Kidney epithelial cell (primary cell): ENCODE data around the gene CD151. TPM values are rescaled to one million over a fixed set of nuclear protein-coding genes. Genes with fewer than 3 reads are reported as not detected.

Experiments used
- DNase-seq: peaks from one replicate; pipeline ENCODE4 v3.0.0-alpha.2; 2010; ENCODE audit warnings: low read depth
- H3K27me3 ChIP-seq: 2 replicates; pipeline ENCODE4 v1.6.0; 2011; ENCODE audit warnings: low read length; ENCODE audit not compliant: control insufficient read depth, insufficient read depth
- H3K36me3 ChIP-seq: 2 replicates; pipeline ENCODE4 v1.5.1; 2011; ENCODE audit warnings: low read length; ENCODE audit not compliant: control insufficient read depth, insufficient read depth
- H3K4me3 ChIP-seq: 2 replicates; pipeline ENCODE4 v1.5.1; 2011; ENCODE audit warnings: low read depth, mild to moderate bottlenecking, control low read depth, low read length
- CTCF ChIP-seq: IDR thresholded peaks from 2 replicates; pipeline ENCODE4 v1.5.1; 2011; ENCODE audit warnings: mild to moderate bottlenecking, moderate library complexity, low read length, control low read depth, inconsistent platforms; ENCODE audit not compliant: insufficient read depth, poor library complexity, severe bottlenecking
- total RNA-seq: library from RNA; depleted of rRNA; stranded (reverse); fragments of >200 nt; gene quantifications from 2 replicates; pipeline ENCODE4 v1.2.3, GENCODE V29; 2015

The CD151 gene
- total RNA-seq, 1 donor from 2014 or later = 644 TPM

DNA sequence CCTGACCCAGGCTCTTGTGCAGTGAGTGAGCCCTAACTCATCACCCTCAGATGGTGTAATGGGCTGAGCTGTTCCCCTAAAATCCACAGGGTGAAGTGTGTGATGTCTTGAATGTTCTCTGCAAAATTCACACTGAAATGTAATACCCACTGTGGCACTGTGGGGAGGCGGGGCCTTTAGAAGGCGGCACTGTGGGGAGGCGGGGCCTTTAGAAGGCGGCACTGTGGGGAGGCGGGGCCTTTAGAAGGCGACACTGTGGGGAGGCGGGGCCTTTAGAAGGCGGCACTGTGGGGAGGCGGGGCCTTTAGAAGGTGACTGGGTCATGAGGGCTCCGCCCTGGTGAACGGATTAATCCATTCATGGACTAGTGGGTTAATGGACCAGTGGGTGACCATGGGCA is 44.8 kb downstream of the CD151 start:
- Histone ChIP-seq H3K36me3 (peaks cover 1% of the 10 kb centered on the region), H3K4me3 (no peak overlapping the region), H3K27me3 (no peaks in the 10 kb centered on the region)
- no peak for DNase-seq
- TF ChIP-seq CTCF = no peak

- no peak for DNase-seq
- no peak for TF ChIP-seq CTCF
- peaks cover 3% of the 10 kb centered on the region for H3K36me3 ChIP-seq
- no peak overlapping the region for H3K4me3 ChIP-seq
- no peaks in the 10 kb centered on the region for H3K27me3 ChIP-seq
Measured at GRCh38 chr11:880447-880846, 47.7 kb downstream of the CD151 start.

DNA sequence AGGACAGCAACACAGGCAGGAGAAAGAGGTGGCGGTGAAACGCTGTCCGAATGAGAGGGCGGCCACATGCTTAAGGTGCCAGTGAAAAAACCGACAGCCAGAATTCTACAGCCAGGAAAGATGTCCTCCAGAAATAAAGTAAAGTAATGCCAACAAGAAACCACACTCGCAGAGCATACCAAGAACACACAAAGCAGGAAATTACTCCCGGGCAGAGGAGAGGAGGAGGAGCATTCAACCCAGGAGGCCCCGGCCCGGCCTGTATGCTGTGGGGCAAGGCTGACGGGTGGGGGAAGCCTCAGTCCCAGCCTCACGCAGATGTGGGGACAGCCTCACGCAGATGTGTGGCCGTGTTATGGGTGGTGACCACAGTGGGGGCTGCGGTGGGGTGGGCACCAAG is 49.8 kb downstream of the CD151 start:
- no peak for TF ChIP-seq CTCF
- no peaks in the 10 kb centered on the region for H3K27me3 ChIP-seq
- H3K36me3 ChIP-seq = peaks cover 3% of the 10 kb centered on the region
- H3K4me3 ChIP-seq = no peak overlapping the region
- DNase-seq = no peak

DNA sequence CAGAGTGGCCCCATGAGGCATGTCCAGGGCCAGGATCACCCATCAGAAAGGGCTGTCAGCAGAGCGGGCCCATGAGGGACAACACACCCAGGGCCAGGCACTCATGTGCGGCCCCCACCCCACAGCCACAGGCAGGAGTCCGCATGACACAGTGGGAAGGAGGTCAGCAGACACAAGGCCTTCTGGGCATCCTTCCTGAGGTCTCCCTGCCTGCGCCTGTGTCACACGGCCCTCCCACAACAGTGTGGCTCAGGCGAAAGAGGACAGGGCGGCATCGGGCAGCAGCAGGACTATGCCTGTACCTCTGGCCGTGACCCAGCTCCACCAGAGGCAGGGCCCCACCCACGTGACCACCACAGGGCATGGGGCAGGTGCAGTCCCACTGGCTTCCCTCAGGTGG is 50.8 kb downstream of the CD151 start:
- Histone ChIP-seq H3K4me3 (no peak overlapping the region), H3K36me3 (peaks cover 3% of the 10 kb centered on the region), H3K27me3 (no peaks in the 10 kb centered on the region)
- no peak for TF ChIP-seq CTCF
- no peak for DNase-seq

- TF ChIP-seq CTCF = no peak
- no peak overlapping the region for H3K4me3 ChIP-seq
- H3K27me3 ChIP-seq = no peaks in the 10 kb centered on the region
- peaks cover 3% of the 10 kb centered on the region for H3K36me3 ChIP-seq
- DNase-seq = no peak
Measured at GRCh38 chr11:884578-885070, 51.9 kb downstream of the CD151 start.

- no peak for TF ChIP-seq CTCF
- Histone ChIP-seq H3K27me3 (no peaks in the 10 kb centered on the region), H3K36me3 (peaks cover 2% of the 10 kb centered on the region), H3K4me3 (no peak overlapping the region)
- no peak for DNase-seq
Measured at GRCh38 chr11:886568-886967, 53.8 kb downstream of the CD151 start.
